Calu3 (cell line): ENCODE measurements around the gene TWIST2. TPM values are rescaled to one million over a fixed set of nuclear protein-coding genes. Genes with fewer than 3 reads are reported as not detected.

Experiments used
- BruUV-seq: library from RNA; stranded (reverse); fragments of 400-500 nt; replicated peaks from 2 replicates; lab custom pipeline; 2021; lab: Mats Ljungman, UMichigan
- CTCF ChIA-PET: fragments of 300-600 bp; sonication (Branson Sonifier 250); formaldehyde crosslinking; loops from one replicate; lab custom pipeline; 2022; ENCODE audit warnings: antibody characterized with exemption; lab: Charles Lee
- DNase-seq: peaks from one replicate; pipeline ENCODE4 v3.0.0; 2022
- H3K27ac Mint-ChIP-seq: one replicate; pipeline ENCODE4 v1.8.0; 2022; ENCODE audit warnings: mixed read lengths; ENCODE audit not compliant: unreplicated experiment
- H3K27me3 Mint-ChIP-seq: one replicate; pipeline ENCODE4 v1.8.0; 2022; ENCODE audit warnings: mixed read lengths; ENCODE audit not compliant: unreplicated experiment
- H3K36me3 Mint-ChIP-seq: one replicate; pipeline ENCODE4 v1.8.0; 2022; ENCODE audit warnings: mild to moderate bottlenecking, moderate library complexity, mixed read lengths; ENCODE audit not compliant: insufficient read depth, unreplicated experiment
- H3K4me1 Mint-ChIP-seq: one replicate; pipeline ENCODE4 v1.8.0; 2022; ENCODE audit warnings: mild to moderate bottlenecking, low read depth, mixed read lengths; ENCODE audit not compliant: unreplicated experiment
- H3K4me3 Mint-ChIP-seq: one replicate; pipeline ENCODE4 v1.8.0; 2022; ENCODE audit warnings: mild to moderate bottlenecking, low read depth, moderate library complexity, mixed read lengths; ENCODE audit not compliant: unreplicated experiment
- H3K9me3 Mint-ChIP-seq: one replicate; pipeline ENCODE4 v1.8.0; 2022; ENCODE audit warnings: low read depth, mixed read lengths; ENCODE audit not compliant: unreplicated experiment
- intact Hi-C: fragments of 100-400 bp; cut with micrococcal nuclease; formaldehyde crosslinking; loops from one replicate; pipeline ENCODE4 v1.10.0; 2022; ENCODE audit not compliant: unreplicated experiment
- total RNA-seq: library from RNA; stranded (reverse); gene quantifications from 2 replicates; pipeline ENCODE4 v1.2.3, GENCODE V29; 2022
- TF ChIP-seq, protein P1 (sequence below): fragments of 200-600 bp; IDR thresholded peaks from one replicate; pipeline ENCODE4 v1.8.0; 2022; ENCODE audit warnings: antibody characterized with exemption; ENCODE audit not compliant: unreplicated experiment

The TWIST2 gene
- total RNA-seq, 1 experiment from 2014 or later = not detected

DNA sequence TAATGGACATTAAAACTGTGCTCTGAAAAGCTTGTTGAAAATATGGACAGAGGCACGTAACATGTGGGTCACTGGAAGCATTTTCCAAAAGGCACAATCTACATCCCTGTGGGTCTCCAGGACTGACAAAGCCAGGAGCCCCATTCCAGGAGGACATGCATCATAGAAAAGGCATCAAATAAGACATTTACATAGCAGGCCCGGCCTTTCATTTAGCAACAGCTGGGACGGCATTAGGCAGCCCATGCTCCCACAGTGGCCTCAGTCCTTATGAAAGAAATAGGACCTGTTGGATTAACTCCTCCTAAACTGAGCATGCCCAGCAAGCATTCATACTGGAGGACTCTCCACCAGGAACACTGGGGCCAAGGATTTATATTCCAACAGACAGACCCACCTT is 72.2 kb downstream of the TWIST2 start:
- Mint-ChIP-seq H3K36me3 (no peaks in the 10 kb centered on the region), H3K27ac (no peak overlapping the region), H3K27me3 (peaks cover 100% of the 10 kb centered on the region), H3K4me1 (no peaks in the 10 kb centered on the region), H3K4me3 (no peak overlapping the region), H3K9me3 (no peaks in the 10 kb centered on the region)
- DNase-seq = no peak
- no TSS peak for BruUV-seq
- TF ChIP-seq, protein P1, sequence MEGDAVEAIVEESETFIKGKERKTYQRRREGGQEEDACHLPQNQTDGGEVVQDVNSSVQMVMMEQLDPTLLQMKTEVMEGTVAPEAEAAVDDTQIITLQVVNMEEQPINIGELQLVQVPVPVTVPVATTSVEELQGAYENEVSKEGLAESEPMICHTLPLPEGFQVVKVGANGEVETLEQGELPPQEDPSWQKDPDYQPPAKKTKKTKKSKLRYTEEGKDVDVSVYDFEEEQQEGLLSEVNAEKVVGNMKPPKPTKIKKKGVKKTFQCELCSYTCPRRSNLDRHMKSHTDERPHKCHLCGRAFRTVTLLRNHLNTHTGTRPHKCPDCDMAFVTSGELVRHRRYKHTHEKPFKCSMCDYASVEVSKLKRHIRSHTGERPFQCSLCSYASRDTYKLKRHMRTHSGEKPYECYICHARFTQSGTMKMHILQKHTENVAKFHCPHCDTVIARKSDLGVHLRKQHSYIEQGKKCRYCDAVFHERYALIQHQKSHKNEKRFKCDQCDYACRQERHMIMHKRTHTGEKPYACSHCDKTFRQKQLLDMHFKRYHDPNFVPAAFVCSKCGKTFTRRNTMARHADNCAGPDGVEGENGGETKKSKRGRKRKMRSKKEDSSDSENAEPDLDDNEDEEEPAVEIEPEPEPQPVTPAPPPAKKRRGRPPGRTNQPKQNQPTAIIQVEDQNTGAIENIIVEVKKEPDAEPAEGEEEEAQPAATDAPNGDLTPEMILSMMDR = no peak
- CTCF ChIA-PET = no interaction called here
- intact Hi-C loops = no loop called here

DNA sequence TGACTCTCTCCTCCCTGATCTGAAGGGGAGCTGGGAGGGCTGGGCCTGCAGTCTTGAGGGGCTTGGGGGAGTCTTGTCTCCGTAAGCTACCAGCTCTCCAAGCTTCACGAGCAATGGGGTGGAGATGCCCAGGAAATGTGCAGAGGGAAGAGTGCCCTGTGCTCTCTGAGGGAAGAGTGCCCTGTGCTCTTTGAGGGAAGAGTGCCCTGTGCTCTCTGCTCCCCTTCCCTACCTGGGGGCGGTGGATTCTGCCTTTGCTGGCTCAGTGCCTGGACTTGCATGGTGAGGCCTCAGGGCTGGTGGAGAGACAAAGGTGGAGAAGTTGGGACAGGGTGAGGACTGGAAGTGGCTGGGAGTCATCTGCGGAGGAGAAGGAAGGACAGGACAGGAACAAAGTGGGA is 72.7 kb downstream of the TWIST2 start:
- CTCF ChIA-PET = no interaction called here
- H3K4me3 Mint-ChIP-seq = no peak overlapping the region
- H3K27ac Mint-ChIP-seq = no peak overlapping the region
- intact Hi-C loops = no loop called here
- TF ChIP-seq, protein P1 = no peak
- DNase-seq = no peak
- no peaks in the 10 kb centered on the region for H3K4me1 Mint-ChIP-seq
- BruUV-seq = no TSS peak
- peaks cover 100% of the 10 kb centered on the region for H3K27me3 Mint-ChIP-seq
- H3K36me3 Mint-ChIP-seq = no peaks in the 10 kb centered on the region
- no peaks in the 10 kb centered on the region for H3K9me3 Mint-ChIP-seq

DNA sequence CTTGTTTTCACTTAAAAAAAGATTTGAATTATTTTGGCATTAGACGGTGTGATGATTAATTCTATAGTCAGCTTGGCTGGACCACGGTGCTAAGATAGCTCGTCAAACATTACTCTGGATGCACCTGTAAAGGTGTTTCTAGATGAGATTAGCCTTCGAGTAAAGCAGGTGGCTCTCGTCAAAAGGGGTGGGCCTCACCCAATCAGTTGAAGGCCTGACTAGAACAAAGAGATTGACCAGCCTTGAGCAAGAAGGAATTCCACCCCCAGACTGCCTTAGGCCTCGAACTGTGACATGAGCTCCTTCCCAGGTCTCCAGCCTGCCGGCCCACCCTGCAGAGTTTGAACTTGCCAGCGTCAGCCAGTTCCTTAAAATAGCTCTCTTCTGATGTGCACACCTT is 73.4 kb downstream of the TWIST2 start:
- Mint-ChIP-seq H3K36me3 (no peaks in the 10 kb centered on the region), H3K9me3 (no peaks in the 10 kb centered on the region), H3K27ac (no peak overlapping the region), H3K4me3 (no peak overlapping the region), H3K27me3 (peaks cover 100% of the 10 kb centered on the region), H3K4me1 (no peaks in the 10 kb centered on the region)
- no peak for DNase-seq
- BruUV-seq = no TSS peak
- CTCF ChIA-PET = interaction anchor here (0.6 kb wide), 1 partner anchor 53 kb away, joined by 4 read pairs; no protein-coding TSS in a partner anchor
- intact Hi-C loops = no loop called here
- TF ChIP-seq, protein P1 = no peak

DNA sequence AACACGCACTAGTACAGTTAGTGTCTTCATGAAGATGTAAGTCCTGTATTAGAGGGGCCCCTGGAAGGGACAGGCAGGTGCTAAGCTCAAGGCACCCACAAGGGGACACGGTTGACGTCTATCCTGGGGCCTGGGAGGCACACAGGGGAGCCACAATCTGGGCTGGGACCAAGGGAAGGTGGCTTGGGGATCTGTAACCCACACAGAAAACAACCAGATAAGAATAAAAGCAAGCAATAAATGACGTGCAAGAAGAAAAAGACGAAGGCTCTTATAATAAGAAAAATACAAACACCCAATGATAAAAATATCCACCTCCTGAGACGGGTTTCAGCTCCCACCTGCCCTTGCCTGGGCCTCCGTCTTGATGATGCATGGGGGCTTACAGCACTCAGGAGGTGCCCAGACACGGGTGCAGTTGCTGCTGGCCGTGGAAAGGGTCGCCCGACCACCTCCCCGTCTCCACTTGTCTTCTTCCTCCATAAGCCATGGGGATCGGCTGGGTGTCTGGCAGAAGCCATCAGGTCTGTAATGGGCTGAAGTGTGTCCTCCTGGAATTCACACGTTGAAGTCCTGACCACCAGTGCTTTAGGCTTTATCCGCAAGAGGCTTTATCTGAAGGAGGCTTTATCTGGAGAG is 73.9 kb downstream of the TWIST2 start:
- Mint-ChIP-seq H3K27me3 (peaks cover 100% of the 10 kb centered on the region), H3K27ac (no peak overlapping the region), H3K9me3 (no peaks in the 10 kb centered on the region), H3K36me3 (no peaks in the 10 kb centered on the region), H3K4me3 (no peak overlapping the region), H3K4me1 (no peaks in the 10 kb centered on the region)
- TF ChIP-seq, protein P1 = no peak
- BruUV-seq = no TSS peak
- CTCF ChIA-PET = interaction anchor here (0.6 kb wide), 1 partner anchor 53 kb away, joined by 4 read pairs; no protein-coding TSS in a partner anchor
- DNase-seq = no peak
- intact Hi-C loops = no loop called here
